SIG-M5 treated with dmso at 0.1 percent for 504 hours (cell line): Measurements from ENCODE around the gene CCNC.

Experiments used
- DNase-seq: peaks from one replicate; lab custom pipeline; 2025; ENCODE audit not compliant: unreplicated experiment; lab: John Stamatoyannopoulos, UW

The CCNC gene

GRCh38 chr6:99550046-99550748 is 18.3 kb downstream of the CCNC start:
- no peak for DNase-seq

- no peak for DNase-seq
Measured at GRCh38 chr6:99548706-99549105, 19.8 kb downstream of the CCNC start.

GRCh38 chr6:99547526-99547925 is 20.9 kb downstream of the CCNC start:
- no peak for DNase-seq

- DNase-seq: no peak
Measured at GRCh38 chr6:99545442-99545841, 23.0 kb downstream of the CCNC start.

- no peak for DNase-seq
Measured at GRCh38 chr6:99543968-99544367, 24.5 kb downstream of the CCNC start.

GRCh38 chr6:99530627-99531026 is 37.8 kb downstream of the CCNC start:
- no peak for DNase-seq

GRCh38 chr6:99522531-99522930 is 45.9 kb downstream of the CCNC start:
- DNase-seq: peak; percentile 33

GRCh38 chr6:99521633-99522151 is 46.8 kb downstream of the CCNC start:
- DNase-seq: peak; percentile 57

GRCh38 chr6:99520855-99521632 is 47.4 kb downstream of the CCNC start:
- DNase-seq: peak; percentile 88

- DNase-seq: no peak
Measured at GRCh38 chr6:99519446-99519845, 49.0 kb downstream of the CCNC start.

GRCh38 chr6:99514089-99514488 is 54.4 kb downstream of the CCNC start:
- DNase-seq: peak; percentile 15

- peak; percentile 26 for DNase-seq
Measured at GRCh38 chr6:99512033-99512432, 56.4 kb downstream of the CCNC start.

- no peak for DNase-seq
Measured at GRCh38 chr6:99507648-99508047, 60.8 kb downstream of the CCNC start.

- DNase-seq: no peak
Measured at GRCh38 chr6:99501762-99502161, 66.7 kb downstream of the CCNC start.

- DNase-seq: no peak
Measured at GRCh38 chr6:99498421-99498820, 70.0 kb downstream of the CCNC start.

- no peak for DNase-seq
Measured at GRCh38 chr6:99495466-99495865, 73.0 kb downstream of the CCNC start.
